Liver (tissue), 9 donors: ENCODE measurements around the gene SENP1. TPM values are rescaled to one million over a fixed set of nuclear protein-coding genes. Genes with fewer than 3 reads are reported as not detected.

Experiments used
- DNase-seq: peaks from one replicate; pipeline ENCODE4 v3.0.0-alpha.2; 2017; ENCODE audit warnings: low spot score
- H3K27ac ChIP-seq, 2 donors: one replicate each; pipeline ENCODE4 v1.7.0; 2013; ENCODE audit warnings: inconsistent platforms in 2 of 2, low read length in 2 of 2, control low read depth in 1 of 2, low read depth in 1 of 2, mild to moderate bottlenecking in 1 of 2
- H3K27me3 ChIP-seq, 4 donors: one replicate each; pipeline versions ENCODE4 v1.6.1 to v1.7.0; 2013; ENCODE audit warnings: low read length in 3 of 4, inconsistent platforms in 1 of 4, mild to moderate bottlenecking in 1 of 4, moderate library complexity in 1 of 4; ENCODE audit not compliant: control insufficient read depth in 4 of 4, insufficient read depth in 4 of 4
- H3K36me3 ChIP-seq, 4 donors: one replicate each; pipeline versions ENCODE4 v1.6.1 to v1.7.0; 2013; ENCODE audit warnings: low read length in 3 of 4, mild to moderate bottlenecking in 3 of 4, low read depth in 1 of 4, moderate library complexity in 1 of 4; ENCODE audit not compliant: control insufficient read depth in 4 of 4, insufficient read depth in 3 of 4
- H3K4me1 ChIP-seq, 4 donors: one replicate each; pipeline versions ENCODE4 v1.6.1 to v1.7.0; 2013; ENCODE audit warnings: low read length in 3 of 4, mild to moderate bottlenecking in 3 of 4, moderate library complexity in 1 of 4; ENCODE audit not compliant: control insufficient read depth in 4 of 4, insufficient read depth in 4 of 4
- H3K4me3 ChIP-seq, 3 donors: one replicate each; pipeline versions ENCODE4 v1.6.1 to v1.7.0; 2013; ENCODE audit warnings: low read length in 3 of 3, control low read depth in 1 of 3, low read depth in 1 of 3, mild to moderate bottlenecking in 1 of 3
- H3K9ac ChIP-seq, 2 donors: one replicate each; pipeline ENCODE4 v1.7.0; 2013; ENCODE audit warnings: low read length in 2 of 2, mild to moderate bottlenecking in 2 of 2, moderate library complexity in 2 of 2, control low read depth in 1 of 2, low read depth in 1 of 2
- H3K9me3 ChIP-seq, 4 donors: one replicate each; pipeline versions ENCODE4 v1.6.1 to v1.7.0; 2013; ENCODE audit warnings: low read length in 3 of 4; ENCODE audit not compliant: control insufficient read depth in 4 of 4
- ATF3 ChIP-seq: IDR thresholded peaks from 2 replicates; pipeline ENCODE4 v1.6.1; 2016; ENCODE audit warnings: antibody characterized with exemption
- CTCF ChIP-seq: fragments of 150-350 bp; IDR thresholded peaks from 2 replicates; pipeline ENCODE4 v1.5.1; 2017; ENCODE audit warnings: improper control_type of control experiment, low read depth, low read length; ENCODE audit not compliant: missing input control
- EGR1 ChIP-seq, 2 donors: IDR thresholded peaks; 2 replicates each; pipeline ENCODE4 v1.6.1; 2016 to 2018; ENCODE audit warnings: antibody characterized with exemption in 2 of 2, low read depth in 2 of 2
- FOXA1 ChIP-seq: IDR thresholded peaks from 2 replicates; pipeline ENCODE4 v1.6.1; 2016; ENCODE audit warnings: antibody characterized with exemption
- FOXA2 ChIP-seq: IDR thresholded peaks from 2 replicates; pipeline ENCODE4 v1.6.1; 2016; ENCODE audit warnings: antibody characterized with exemption
- GABPA ChIP-seq, 2 donors: IDR thresholded peaks in 1 of 2; conservative IDR thresholded peaks in 1 of 2; 2 replicates each; pipeline ENCODE4 v1.6.1; 2016; ENCODE audit warnings: antibody characterized with exemption in 2 of 2, mild to moderate bottlenecking in 1 of 2, moderate library complexity in 1 of 2
- HNF4A ChIP-seq, 2 donors: conservative IDR thresholded peaks; 2 replicates each; pipeline ENCODE4 v1.6.1; 2016; ENCODE audit warnings: antibody characterized with exemption in 2 of 2, mild to moderate bottlenecking in 2 of 2
- HNF4G ChIP-seq: IDR thresholded peaks from 2 replicates; pipeline ENCODE4 v1.6.1; 2016; ENCODE audit warnings: antibody characterized with exemption
- JUND ChIP-seq, 2 donors: IDR thresholded peaks; 2 replicates each; pipeline ENCODE4 v1.6.1; 2016; ENCODE audit warnings: antibody characterized with exemption in 2 of 2
- MAX ChIP-seq: IDR thresholded peaks from 2 replicates; pipeline ENCODE4 v1.6.1; 2016; ENCODE audit warnings: antibody characterized with exemption
- NR2F2 ChIP-seq: IDR thresholded peaks from 2 replicates; pipeline ENCODE4 v1.6.1; 2016; ENCODE audit warnings: antibody characterized with exemption
- RAD21 ChIP-seq, 2 donors: IDR thresholded peaks; 2 replicates each; pipeline ENCODE4 v1.6.1; 2016; ENCODE audit warnings: antibody characterized with exemption in 2 of 2, mild to moderate bottlenecking in 2 of 2
- REST ChIP-seq: IDR thresholded peaks from 2 replicates; pipeline ENCODE4 v1.6.1; 2016; ENCODE audit warnings: antibody characterized with exemption, mild to moderate bottlenecking
- RXRA ChIP-seq, 2 donors: IDR thresholded peaks; 2 replicates each; pipeline ENCODE4 v1.6.1; 2017 to 2018; ENCODE audit warnings: antibody characterized with exemption in 2 of 2, mild to moderate bottlenecking in 1 of 2
- SP1 ChIP-seq: IDR thresholded peaks from 2 replicates; pipeline ENCODE4 v1.6.1; 2018; ENCODE audit warnings: antibody characterized with exemption, mild to moderate bottlenecking
- TAF1 ChIP-seq: conservative IDR thresholded peaks from 2 replicates; pipeline ENCODE4 v1.6.1; 2016; ENCODE audit warnings: antibody characterized with exemption, mild to moderate bottlenecking
- YY1 ChIP-seq: IDR thresholded peaks from 2 replicates; pipeline ENCODE4 v1.6.1; 2016; ENCODE audit warnings: antibody characterized with exemption, mild to moderate bottlenecking
- ZBTB33 ChIP-seq: IDR thresholded peaks from 2 replicates; pipeline ENCODE4 v1.6.1; 2016; ENCODE audit warnings: antibody characterized with exemption
- polyA plus RNA-seq, 2 donors: library from polyadenylated mRNA; stranded (reverse) in 1 of 2; unstranded in 1 of 2; fragments of 200-250 nt in 1 of 2; fragments of >200 nt in 1 of 2; fragmentation: Nextera tagmentation in 1 of 2; extraction: Ambion mirVana in 1 of 2; gene quantifications; one replicate each; pipeline versions ENCODE4 v1.2.1 to v1.2.3, GENCODE V29; 2013 to 2015
- total RNA-seq, 2 donors: library from RNA; depleted of rRNA; stranded (reverse); fragments of >200 nt; gene quantifications; one replicate each; pipeline ENCODE4 v1.2.3, GENCODE V29; 2014
- donor health status: healthy.
- donor health status: healthy.
- donor health status: healthy.
- donor health status: healthy.
- donor health status: healthy.

The SENP1 gene
- total and polyA plus RNA-seq, 4 donors, result 1.4 to 11.7 (median 4.2) TPM

- TF ChIP-seq CTCF, result no peak
- no peak for TF ChIP-seq EGR1 (IDR thresholded peaks at IDR 0.05; ENCODE audit: low read depth in 2 of 2)
Observed at GRCh38 chr12:48110691-48111311, 4.9 kb upstream of the SENP1 start (continued).

GRCh38 chr12:48109424-48109823, 3.5 kb upstream of the SENP1 start:
- Histone ChIP-seq H3K9me3 (no peaks in the 10 kb centered on the region), H3K36me3 (no peaks in the 10 kb centered on the region), H3K4me1 (peaks cover 0 to 16% (median 15%) of the 10 kb centered on the region in 4 donors), H3K27me3 (no peaks in the 10 kb centered on the region), H3K9ac (no peak overlapping the region), H3K4me3 (no peak overlapping the region), H3K27ac (no peak overlapping the region)
- no peak for TF ChIP-seq HNF4G
- TF ChIP-seq REST, result no peak
- TF ChIP-seq NR2F2, result no peak
- no peak for TF ChIP-seq RXRA (IDR thresholded peaks at IDR 0.05)
- TF ChIP-seq ATF3, result no peak
- TF ChIP-seq JUND (IDR thresholded peaks at IDR 0.05), result no peak
- no peak for TF ChIP-seq YY1
- no peak for TF ChIP-seq CTCF
- TF ChIP-seq FOXA1, result no peak
- no peak for TF ChIP-seq RAD21 (IDR thresholded peaks at IDR 0.05)
- no peak for TF ChIP-seq TAF1
- TF ChIP-seq GABPA (IDR thresholded peaks at IDR 0.05 in 1 of 2, conservative IDR thresholded peaks at IDR 0.05 in 1 of 2), result no peak
- TF ChIP-seq FOXA2, result no peak
- TF ChIP-seq SP1, result no peak
- no peak for TF ChIP-seq HNF4A (conservative IDR thresholded peaks at IDR 0.05)
- no peak for TF ChIP-seq EGR1 (IDR thresholded peaks at IDR 0.05; ENCODE audit: low read depth in 2 of 2)
- TF ChIP-seq MAX, result no peak
- no peak for TF ChIP-seq ZBTB33
- DNase-seq, result no peak
